Measurements from ENCODE around the gene SARDH. TPM values are rescaled to one million over a fixed set of nuclear protein-coding genes. Genes with fewer than 3 reads are reported as not detected.

The SARDH gene
- total RNA-seq, 4 donors from 2014 or later: 0.32 to 0.98 (median 0.44) TPM; not detected in 1

DNA sequence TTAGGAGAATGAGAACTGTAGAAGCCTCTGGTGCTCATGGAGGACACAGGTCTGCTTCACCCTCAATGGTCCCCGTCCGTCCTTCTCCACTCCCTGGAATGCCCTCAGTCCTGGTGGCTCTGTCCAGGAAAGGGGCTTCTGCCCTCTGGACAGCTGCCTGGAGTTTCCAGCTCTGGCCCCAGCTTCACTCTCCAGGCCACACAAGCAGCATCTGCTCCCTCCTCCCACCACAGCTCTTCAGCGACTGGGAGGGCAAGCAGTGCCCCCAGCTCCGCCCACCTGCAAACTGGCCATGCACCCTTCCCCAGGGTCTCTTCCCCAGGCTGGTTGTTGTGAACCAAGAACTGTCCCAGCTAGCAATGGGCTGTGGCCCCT is 4.7 kb downstream of the SARDH start:
- Histone ChIP-seq H3K4me1 (peaks cover 9% of the 10 kb centered on the region), H3K4me3 (no peak overlapping the region), H3K27ac (no peak overlapping the region), H3K36me3 (no peaks in the 10 kb centered on the region), H3K9me3 (no peaks in the 10 kb centered on the region), H3K27me3 (peaks cover 55% of the 10 kb centered on the region)
- no peak for DNase-seq (ENCODE audit: low spot score in 2 of 2)
- 96% methylated on average over 4 of the region's 4 CpGs for WGBS
- TF ChIP-seq POLR2A (IDR thresholded peaks at IDR 0.05): no peak
- TF ChIP-seq POLR2AphosphoS5 (IDR thresholded peaks at IDR 0.05): no peak
- TF ChIP-seq EP300 (IDR thresholded peaks at IDR 0.05): no peak
- TF ChIP-seq, protein P1, sequence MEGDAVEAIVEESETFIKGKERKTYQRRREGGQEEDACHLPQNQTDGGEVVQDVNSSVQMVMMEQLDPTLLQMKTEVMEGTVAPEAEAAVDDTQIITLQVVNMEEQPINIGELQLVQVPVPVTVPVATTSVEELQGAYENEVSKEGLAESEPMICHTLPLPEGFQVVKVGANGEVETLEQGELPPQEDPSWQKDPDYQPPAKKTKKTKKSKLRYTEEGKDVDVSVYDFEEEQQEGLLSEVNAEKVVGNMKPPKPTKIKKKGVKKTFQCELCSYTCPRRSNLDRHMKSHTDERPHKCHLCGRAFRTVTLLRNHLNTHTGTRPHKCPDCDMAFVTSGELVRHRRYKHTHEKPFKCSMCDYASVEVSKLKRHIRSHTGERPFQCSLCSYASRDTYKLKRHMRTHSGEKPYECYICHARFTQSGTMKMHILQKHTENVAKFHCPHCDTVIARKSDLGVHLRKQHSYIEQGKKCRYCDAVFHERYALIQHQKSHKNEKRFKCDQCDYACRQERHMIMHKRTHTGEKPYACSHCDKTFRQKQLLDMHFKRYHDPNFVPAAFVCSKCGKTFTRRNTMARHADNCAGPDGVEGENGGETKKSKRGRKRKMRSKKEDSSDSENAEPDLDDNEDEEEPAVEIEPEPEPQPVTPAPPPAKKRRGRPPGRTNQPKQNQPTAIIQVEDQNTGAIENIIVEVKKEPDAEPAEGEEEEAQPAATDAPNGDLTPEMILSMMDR (IDR thresholded peaks at IDR 0.05): no peak

DNA sequence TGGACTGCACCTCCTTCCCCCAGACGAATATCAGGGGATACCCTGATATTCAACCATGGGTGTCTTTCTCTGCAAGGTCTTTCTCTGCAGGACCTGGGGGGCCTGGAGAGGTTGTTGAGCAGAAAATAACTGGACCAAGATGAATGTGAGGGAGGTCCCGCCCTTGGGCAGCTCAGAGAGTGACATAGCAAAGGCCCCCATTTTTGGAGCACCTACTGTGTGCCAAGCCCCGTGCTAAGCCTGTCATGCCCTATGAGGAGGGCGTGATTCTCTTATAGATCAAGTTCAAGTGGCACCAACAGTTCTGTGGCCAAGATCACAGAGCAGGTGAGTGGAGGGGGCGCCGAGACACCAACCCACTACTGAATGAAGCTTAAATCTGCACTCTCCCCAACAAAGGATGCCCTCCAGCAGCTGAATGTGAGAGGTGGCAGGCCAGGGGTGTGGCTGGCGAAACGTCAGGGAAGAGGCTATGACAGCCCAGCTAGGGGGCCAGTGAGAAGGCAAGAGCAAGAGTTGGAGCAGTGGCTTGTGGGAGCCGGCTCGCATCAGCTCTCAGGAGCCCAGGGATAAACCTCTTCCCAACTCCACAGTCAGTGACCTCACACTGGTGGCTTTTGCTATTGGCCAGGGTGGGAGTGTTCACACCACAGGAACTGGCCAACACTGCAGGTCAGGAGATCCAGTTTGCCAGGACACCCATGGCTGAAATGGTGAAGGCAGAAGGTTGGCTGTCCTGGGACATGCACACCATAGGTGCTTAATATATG is 5.3 kb downstream of the SARDH start:
- Histone ChIP-seq H3K36me3 (no peaks in the 10 kb centered on the region), H3K9me3 (no peaks in the 10 kb centered on the region), H3K27me3 (peaks cover 58% of the 10 kb centered on the region), H3K4me3 (no peak overlapping the region), H3K4me1 (peaks cover 4% of the 10 kb centered on the region), H3K27ac (no peak overlapping the region)
- no peak for DNase-seq (ENCODE audit: low spot score in 2 of 2)
- 82% methylated on average over 10 of the region's 10 CpGs for WGBS
- TF ChIP-seq EP300 (IDR thresholded peaks at IDR 0.05) (no peak), POLR2AphosphoS5 (IDR thresholded peaks at IDR 0.05) (no peak), POLR2A (IDR thresholded peaks at IDR 0.05) (no peak)
- TF ChIP-seq, protein P1 (IDR thresholded peaks at IDR 0.05): no peak

DNA sequence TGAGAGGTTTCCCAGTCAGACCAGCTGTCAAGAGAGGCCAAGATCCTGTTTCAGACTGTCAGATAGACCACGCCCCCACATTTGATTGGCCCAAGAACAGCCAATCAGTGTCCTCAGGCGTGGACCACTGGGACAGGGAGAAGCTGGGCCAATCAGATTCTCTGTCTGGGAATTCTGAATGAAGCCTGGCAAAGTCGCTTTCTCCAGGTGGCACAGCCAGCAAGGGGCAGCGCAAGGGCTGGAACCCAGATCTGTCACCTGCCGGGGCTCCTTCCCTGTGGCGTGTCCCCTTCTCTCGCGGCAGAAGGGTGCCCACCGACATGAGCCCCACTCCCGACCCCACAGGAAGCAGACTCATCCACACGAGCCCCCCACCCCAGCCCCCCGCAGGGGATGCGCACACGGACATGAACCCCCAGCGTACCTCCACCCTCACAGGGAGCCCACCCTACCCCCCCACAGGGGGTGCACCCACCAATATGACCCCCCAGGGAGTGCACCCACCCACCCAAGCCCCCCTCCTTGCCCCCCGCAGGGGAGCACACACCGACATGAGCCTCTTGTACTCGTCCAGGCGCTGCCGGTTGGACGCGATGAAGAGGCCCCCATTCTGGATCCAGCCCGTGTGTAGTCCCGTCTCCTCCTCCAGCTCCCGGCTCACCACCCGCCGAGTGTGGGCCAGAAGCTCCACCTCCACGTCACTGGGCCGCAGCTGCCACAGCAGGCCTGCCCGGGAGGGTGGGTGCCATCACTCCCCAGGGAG is 6.1 kb downstream of the SARDH start:
- Histone ChIP-seq H3K4me3 (no peak overlapping the region), H3K27ac (no peak overlapping the region), H3K4me1 (no peaks in the 10 kb centered on the region), H3K36me3 (no peaks in the 10 kb centered on the region), H3K9me3 (no peaks in the 10 kb centered on the region), H3K27me3 (peaks cover 58% of the 10 kb centered on the region)
- DNase-seq (ENCODE audit: low spot score in 2 of 2): no peak
- TF ChIP-seq POLR2AphosphoS5 (IDR thresholded peaks at IDR 0.05) (no peak), POLR2A (IDR thresholded peaks at IDR 0.05) (no peak)
- TF ChIP-seq, protein P1 (IDR thresholded peaks at IDR 0.05): no peak
- WGBS: 63% methylated on average over 15 of the region's 30 CpGs

DNA sequence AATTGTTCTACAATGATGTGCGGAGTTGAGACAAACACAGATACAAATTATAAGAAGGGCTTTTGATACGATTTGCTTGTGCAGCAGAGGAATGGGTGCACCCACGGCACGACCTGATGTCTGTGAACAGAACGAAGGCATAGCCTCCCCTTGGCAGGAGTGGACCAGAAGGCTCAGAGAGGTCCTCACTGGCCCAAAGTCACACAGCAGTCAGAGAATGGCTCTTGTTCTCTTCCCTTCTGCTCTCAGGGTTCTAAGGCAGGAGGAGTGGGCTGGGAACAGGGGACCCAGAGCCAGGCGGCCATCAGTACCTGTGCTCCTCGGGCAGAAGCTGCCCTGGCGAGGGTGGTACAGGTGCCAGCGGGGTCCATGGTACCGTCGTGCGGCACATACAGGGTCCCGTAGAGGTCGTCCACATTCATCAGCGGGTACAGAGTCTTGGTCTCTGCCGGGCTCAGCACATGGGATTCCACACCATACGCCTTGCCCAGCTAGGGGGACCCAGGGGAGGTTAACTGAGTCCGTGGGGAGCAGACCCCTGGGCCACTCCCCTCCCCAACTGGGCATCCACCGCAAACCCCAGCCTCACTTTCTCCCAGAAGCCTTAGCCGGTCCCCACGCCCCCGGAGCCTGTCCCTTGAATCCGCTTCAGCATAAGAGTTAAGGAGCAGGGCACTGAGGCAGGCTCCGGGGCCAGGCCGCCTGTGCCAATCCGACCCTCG is 7.0 kb downstream of the SARDH start:
- WGBS: 87% methylated on average over 22 of the region's 27 CpGs
- TF ChIP-seq EP300 (IDR thresholded peaks at IDR 0.05) (no peak), POLR2A (IDR thresholded peaks at IDR 0.05) (no peak), POLR2AphosphoS5 (IDR thresholded peaks at IDR 0.05) (no peak)
- TF ChIP-seq, protein P1 (IDR thresholded peaks at IDR 0.05): no peak
- Histone ChIP-seq H3K27me3 (peaks cover 63% of the 10 kb centered on the region), H3K36me3 (no peaks in the 10 kb centered on the region), H3K4me1 (no peaks in the 10 kb centered on the region), H3K27ac (no peak overlapping the region), H3K4me3 (no peak overlapping the region), H3K9me3 (no peaks in the 10 kb centered on the region)
- peak in 1 of 2 donors; percentile 37 for DNase-seq (ENCODE audit: low spot score in 2 of 2)
